ENCODE results near the gene NEUROD2. TPM values are rescaled to one million over a fixed set of nuclear protein-coding genes. Genes with fewer than 3 reads are reported as not detected.

Gene NEUROD2
- total RNA-seq, 1 donor from 2014 or later: not detected

- Histone ChIP-seq H3K27ac (ENCODE audit: low read depth, low read length) (peak overlapping the region; percentile 93), H3K36me3 (ENCODE audit: control insufficient read depth in 3 of 3, insufficient read depth in 3 of 3, low read length in 3 of 3) (peaks cover 0 to 2% (median 0%) of the 10 kb centered on the region in 3 donors), H3K4me3 (ENCODE audit: low read length in 3 of 3) (peak overlapping the region; percentile 89 to 95 (median 94)), H3K4me1 (ENCODE audit: control insufficient read depth in 3 of 3, insufficient read depth in 3 of 3, low read length in 3 of 3) (peaks cover 30 to 69% (median 47%) of the 10 kb centered on the region in 3 donors), H3K27me3 (ENCODE audit: control insufficient read depth in 3 of 3, insufficient read depth in 3 of 3, low read length in 3 of 3) (peaks cover 0 to 12% (median 7%) of the 10 kb centered on the region in 3 donors), H3K9me3 (ENCODE audit: control insufficient read depth in 3 of 3, low read length in 3 of 3) (no peaks in the 10 kb centered on the region), H3K9ac (ENCODE audit: low read depth in 1 of 3, low read length in 3 of 3) (peak overlapping the region; percentile 95 to 97 (median 97))
These were observed 28.8 kb upstream of the NEUROD2 start for GRCh38 chr17:39636587-39636926.

- Histone ChIP-seq H3K4me3 (ENCODE audit: low read length in 3 of 3) (peak overlapping the region in 1 of 3 donors; percentile 95), H3K27me3 (ENCODE audit: control insufficient read depth in 3 of 3, insufficient read depth in 3 of 3, low read length in 3 of 3) (peaks cover 0 to 17% (median 14%) of the 10 kb centered on the region in 3 donors), H3K27ac (ENCODE audit: low read depth, low read length) (peak overlapping the region; percentile 93), H3K9ac (ENCODE audit: low read depth in 1 of 3, low read length in 3 of 3) (peak overlapping the region in 1 of 3 donors; percentile 97), H3K9me3 (ENCODE audit: control insufficient read depth in 3 of 3, low read length in 3 of 3) (no peaks in the 10 kb centered on the region), H3K4me1 (ENCODE audit: control insufficient read depth in 3 of 3, insufficient read depth in 3 of 3, low read length in 3 of 3) (peaks cover 30 to 60% (median 42%) of the 10 kb centered on the region in 3 donors), H3K36me3 (ENCODE audit: control insufficient read depth in 3 of 3, insufficient read depth in 3 of 3, low read length in 3 of 3) (peaks cover 0 to 2% (median 0%) of the 10 kb centered on the region in 3 donors)
These were observed 28.0 kb upstream of the NEUROD2 start for GRCh38 chr17:39635614-39636176.

- no peaks in the 10 kb centered on the region for H3K9me3 ChIP-seq (ENCODE audit: control insufficient read depth in 3 of 3, low read length in 3 of 3)
- H3K4me3 ChIP-seq (ENCODE audit: low read length in 3 of 3): no peak overlapping the region
- peak overlapping the region in 1 of 3 donors; percentile 16 for H3K9ac ChIP-seq (ENCODE audit: low read depth in 1 of 3, low read length in 3 of 3)
- peaks cover 26 to 48% (median 31%) of the 10 kb centered on the region in 3 donors for H3K4me1 ChIP-seq (ENCODE audit: control insufficient read depth in 3 of 3, insufficient read depth in 3 of 3, low read length in 3 of 3)
- H3K27ac ChIP-seq (ENCODE audit: low read depth, low read length): no peak overlapping the region
- H3K27me3 ChIP-seq (ENCODE audit: control insufficient read depth in 3 of 3, insufficient read depth in 3 of 3, low read length in 3 of 3): peaks cover 6 to 27% (median 24%) of the 10 kb centered on the region in 3 donors
- H3K36me3 ChIP-seq (ENCODE audit: control insufficient read depth in 3 of 3, insufficient read depth in 3 of 3, low read length in 3 of 3): peaks cover 0 to 2% (median 0%) of the 10 kb centered on the region in 3 donors
These were observed 26.7 kb upstream of the NEUROD2 start for GRCh38 chr17:39634384-39634871.

- H3K9me3 ChIP-seq (ENCODE audit: control insufficient read depth in 3 of 3, low read length in 3 of 3): no peaks in the 10 kb centered on the region
- H3K4me3 ChIP-seq (ENCODE audit: low read length in 3 of 3): no peak overlapping the region
- H3K27ac ChIP-seq (ENCODE audit: low read depth, low read length): no peak overlapping the region
- peaks cover 6 to 34% (median 30%) of the 10 kb centered on the region in 3 donors for H3K27me3 ChIP-seq (ENCODE audit: control insufficient read depth in 3 of 3, insufficient read depth in 3 of 3, low read length in 3 of 3)
- H3K4me1 ChIP-seq (ENCODE audit: control insufficient read depth in 3 of 3, insufficient read depth in 3 of 3, low read length in 3 of 3): peaks cover 20 to 42% (median 26%) of the 10 kb centered on the region in 3 donors
- H3K36me3 ChIP-seq (ENCODE audit: control insufficient read depth in 3 of 3, insufficient read depth in 3 of 3, low read length in 3 of 3): peaks cover 0 to 2% (median 0%) of the 10 kb centered on the region in 3 donors
- no peak overlapping the region for H3K9ac ChIP-seq (ENCODE audit: low read depth in 1 of 3, low read length in 3 of 3)
These were observed 26.0 kb upstream of the NEUROD2 start for GRCh38 chr17:39633570-39634183.

- peaks cover 9 to 29% (median 14%) of the 10 kb centered on the region in 3 donors for H3K4me1 ChIP-seq (ENCODE audit: control insufficient read depth in 3 of 3, insufficient read depth in 3 of 3, low read length in 3 of 3)
- no peaks in the 10 kb centered on the region for H3K9me3 ChIP-seq (ENCODE audit: control insufficient read depth in 3 of 3, low read length in 3 of 3)
- H3K27ac ChIP-seq (ENCODE audit: low read depth, low read length): no peak overlapping the region
- no peaks in the 10 kb centered on the region for H3K36me3 ChIP-seq (ENCODE audit: control insufficient read depth in 3 of 3, insufficient read depth in 3 of 3, low read length in 3 of 3)
- H3K4me3 ChIP-seq (ENCODE audit: low read length in 3 of 3): no peak overlapping the region
- H3K27me3 ChIP-seq (ENCODE audit: control insufficient read depth in 3 of 3, insufficient read depth in 3 of 3, low read length in 3 of 3): peaks cover 12 to 46% (median 41%) of the 10 kb centered on the region in 3 donors
- H3K9ac ChIP-seq (ENCODE audit: low read depth in 1 of 3, low read length in 3 of 3): no peak overlapping the region
These were observed 24.6 kb upstream of the NEUROD2 start for GRCh38 chr17:39632153-39632941.

GRCh38 chr17:39631403-39631802, 23.7 kb upstream of the NEUROD2 start:
- Histone ChIP-seq H3K9me3 (ENCODE audit: control insufficient read depth in 3 of 3, low read length in 3 of 3) (no peaks in the 10 kb centered on the region), H3K27me3 (ENCODE audit: control insufficient read depth in 3 of 3, insufficient read depth in 3 of 3, low read length in 3 of 3) (peaks cover 18 to 56% (median 51%) of the 10 kb centered on the region in 3 donors), H3K4me3 (ENCODE audit: low read length in 3 of 3) (no peak overlapping the region), H3K36me3 (ENCODE audit: control insufficient read depth in 3 of 3, insufficient read depth in 3 of 3, low read length in 3 of 3) (no peaks in the 10 kb centered on the region), H3K9ac (ENCODE audit: low read depth in 1 of 3, low read length in 3 of 3) (no peak overlapping the region), H3K4me1 (ENCODE audit: control insufficient read depth in 3 of 3, insufficient read depth in 3 of 3, low read length in 3 of 3) (peaks cover 10 to 26% (median 14%) of the 10 kb centered on the region in 3 donors), H3K27ac (ENCODE audit: low read depth, low read length) (no peak overlapping the region)

- H3K27ac ChIP-seq (ENCODE audit: low read depth, low read length): no peak overlapping the region
- H3K4me1 ChIP-seq (ENCODE audit: control insufficient read depth in 3 of 3, insufficient read depth in 3 of 3, low read length in 3 of 3): peaks cover 4 to 13% (median 9%) of the 10 kb centered on the region in 3 donors
- no peaks in the 10 kb centered on the region for H3K36me3 ChIP-seq (ENCODE audit: control insufficient read depth in 3 of 3, insufficient read depth in 3 of 3, low read length in 3 of 3)
- H3K4me3 ChIP-seq (ENCODE audit: low read length in 3 of 3): no peak overlapping the region
- no peak overlapping the region for H3K9ac ChIP-seq (ENCODE audit: low read depth in 1 of 3, low read length in 3 of 3)
- no peaks in the 10 kb centered on the region for H3K9me3 ChIP-seq (ENCODE audit: control insufficient read depth in 3 of 3, low read length in 3 of 3)
- H3K27me3 ChIP-seq (ENCODE audit: control insufficient read depth in 3 of 3, insufficient read depth in 3 of 3, low read length in 3 of 3): peaks cover 32 to 70% (median 66%) of the 10 kb centered on the region in 3 donors
These were observed 22.2 kb upstream of the NEUROD2 start for GRCh38 chr17:39629898-39630297.

- H3K27ac ChIP-seq (ENCODE audit: low read depth, low read length): no peak overlapping the region
- no peaks in the 10 kb centered on the region for H3K36me3 ChIP-seq (ENCODE audit: control insufficient read depth in 3 of 3, insufficient read depth in 3 of 3, low read length in 3 of 3)
- H3K4me1 ChIP-seq (ENCODE audit: control insufficient read depth in 3 of 3, insufficient read depth in 3 of 3, low read length in 3 of 3): peaks cover 4 to 9% (median 6%) of the 10 kb centered on the region in 3 donors
- no peak overlapping the region for H3K4me3 ChIP-seq (ENCODE audit: low read length in 3 of 3)
- H3K9me3 ChIP-seq (ENCODE audit: control insufficient read depth in 3 of 3, low read length in 3 of 3): no peaks in the 10 kb centered on the region
- no peak overlapping the region for H3K9ac ChIP-seq (ENCODE audit: low read depth in 1 of 3, low read length in 3 of 3)
- peaks cover 35 to 74% (median 70%) of the 10 kb centered on the region in 3 donors for H3K27me3 ChIP-seq (ENCODE audit: control insufficient read depth in 3 of 3, insufficient read depth in 3 of 3, low read length in 3 of 3)
These were observed 21.8 kb upstream of the NEUROD2 start for GRCh38 chr17:39629494-39629880.

- no peak overlapping the region for H3K4me3 ChIP-seq (ENCODE audit: low read length in 3 of 3)
- H3K36me3 ChIP-seq (ENCODE audit: control insufficient read depth in 3 of 3, insufficient read depth in 3 of 3, low read length in 3 of 3): no peaks in the 10 kb centered on the region
- H3K27ac ChIP-seq (ENCODE audit: low read depth, low read length): no peak overlapping the region
- H3K9me3 ChIP-seq (ENCODE audit: control insufficient read depth in 3 of 3, low read length in 3 of 3): no peaks in the 10 kb centered on the region
- H3K9ac ChIP-seq (ENCODE audit: low read depth in 1 of 3, low read length in 3 of 3): no peak overlapping the region
- peaks cover 4 to 6% (median 5%) of the 10 kb centered on the region in 3 donors for H3K4me1 ChIP-seq (ENCODE audit: control insufficient read depth in 3 of 3, insufficient read depth in 3 of 3, low read length in 3 of 3)
- peaks cover 35 to 74% (median 73%) of the 10 kb centered on the region in 3 donors for H3K27me3 ChIP-seq (ENCODE audit: control insufficient read depth in 3 of 3, insufficient read depth in 3 of 3, low read length in 3 of 3)
These were observed 21.2 kb upstream of the NEUROD2 start for GRCh38 chr17:39628655-39629493.

All from skeletal muscle tissue (tissue), 4 donors.